Measurements from ENCODE around the gene AK5.

Gene AK5

GRCh38 chr1:77350012-77350770, 68.4 kb downstream of the AK5 start:
- DNase-seq (ENCODE audit: low spot score): no peak

GRCh38 chr1:77354536-77354935, 72.7 kb downstream of the AK5 start:
- DNase-seq (ENCODE audit: low spot score): no peak

- no peak for DNase-seq (ENCODE audit: low spot score)
These were observed 73.2 kb downstream of the AK5 start for GRCh38 chr1:77355010-77355409.

- DNase-seq (ENCODE audit: low spot score): no peak
These were observed 74.3 kb downstream of the AK5 start for GRCh38 chr1:77356136-77356535.

- DNase-seq (ENCODE audit: low spot score): no peak
These were observed 78.4 kb downstream of the AK5 start for GRCh38 chr1:77360256-77360655.

- no peak for DNase-seq (ENCODE audit: low spot score)
These were observed 79.8 kb downstream of the AK5 start for GRCh38 chr1:77361621-77362020.

- no peak for DNase-seq (ENCODE audit: low spot score)
These were observed 88.3 kb downstream of the AK5 start for GRCh38 chr1:77370161-77370560.

GRCh38 chr1:77370583-77371306, 88.9 kb downstream of the AK5 start:
- peak; percentile 51 for DNase-seq (ENCODE audit: low spot score)

GRCh38 chr1:77371396-77371795, 89.6 kb downstream of the AK5 start:
- DNase-seq (ENCODE audit: low spot score): no peak

GRCh38 chr1:77373702-77374101, 91.9 kb downstream of the AK5 start:
- DNase-seq (ENCODE audit: low spot score): no peak

- DNase-seq (ENCODE audit: low spot score): no peak
These were observed 93.7 kb downstream of the AK5 start for GRCh38 chr1:77375541-77375940.

- DNase-seq (ENCODE audit: low spot score): no peak
These were observed 94.2 kb downstream of the AK5 start for GRCh38 chr1:77375990-77376389.

GRCh38 chr1:77378723-77379535, 97.1 kb downstream of the AK5 start:
- DNase-seq (ENCODE audit: low spot score): no peak

GRCh38 chr1:77382366-77382765, 100.5 kb downstream of the AK5 start:
- DNase-seq (ENCODE audit: low spot score): no peak

GRCh38 chr1:77383236-77383635, 101.4 kb downstream of the AK5 start:
- DNase-seq (ENCODE audit: low spot score): no peak

GRCh38 chr1:77385551-77385950, 103.7 kb downstream of the AK5 start:
- no peak for DNase-seq (ENCODE audit: low spot score)

- no peak for DNase-seq (ENCODE audit: low spot score)
These were observed 104.5 kb downstream of the AK5 start for GRCh38 chr1:77386276-77386675.

- DNase-seq (ENCODE audit: low spot score): no peak
These were observed 105.7 kb downstream of the AK5 start for GRCh38 chr1:77387553-77387952.

- DNase-seq (ENCODE audit: low spot score): no peak
These were observed 106.8 kb downstream of the AK5 start for GRCh38 chr1:77388661-77389060.

- no peak for DNase-seq (ENCODE audit: low spot score)
These were observed 110.7 kb downstream of the AK5 start for GRCh38 chr1:77392486-77392885.

- peak; percentile 49 for DNase-seq (ENCODE audit: low spot score)
These were observed 112.3 kb downstream of the AK5 start for GRCh38 chr1:77394166-77394565.

GRCh38 chr1:77395051-77395450, 113.2 kb downstream of the AK5 start:
- DNase-seq (ENCODE audit: low spot score): no peak

GRCh38 chr1:77398152-77398551, 116.3 kb downstream of the AK5 start:
- no peak for DNase-seq (ENCODE audit: low spot score)

All from GM03348 (cell line).